HG03159 (cell line): ENCODE data around the gene KCNQ1.

ENCODE experiments used
- ATAC-seq: cut with Tn5 transposase; IDR thresholded peaks from one replicate; pipeline ENCODE4 v1.9.1; 2021; ENCODE audit warnings: mild to moderate bottlenecking, moderate library complexity; ENCODE audit not compliant: unreplicated experiment

KCNQ1 gene

DNA sequence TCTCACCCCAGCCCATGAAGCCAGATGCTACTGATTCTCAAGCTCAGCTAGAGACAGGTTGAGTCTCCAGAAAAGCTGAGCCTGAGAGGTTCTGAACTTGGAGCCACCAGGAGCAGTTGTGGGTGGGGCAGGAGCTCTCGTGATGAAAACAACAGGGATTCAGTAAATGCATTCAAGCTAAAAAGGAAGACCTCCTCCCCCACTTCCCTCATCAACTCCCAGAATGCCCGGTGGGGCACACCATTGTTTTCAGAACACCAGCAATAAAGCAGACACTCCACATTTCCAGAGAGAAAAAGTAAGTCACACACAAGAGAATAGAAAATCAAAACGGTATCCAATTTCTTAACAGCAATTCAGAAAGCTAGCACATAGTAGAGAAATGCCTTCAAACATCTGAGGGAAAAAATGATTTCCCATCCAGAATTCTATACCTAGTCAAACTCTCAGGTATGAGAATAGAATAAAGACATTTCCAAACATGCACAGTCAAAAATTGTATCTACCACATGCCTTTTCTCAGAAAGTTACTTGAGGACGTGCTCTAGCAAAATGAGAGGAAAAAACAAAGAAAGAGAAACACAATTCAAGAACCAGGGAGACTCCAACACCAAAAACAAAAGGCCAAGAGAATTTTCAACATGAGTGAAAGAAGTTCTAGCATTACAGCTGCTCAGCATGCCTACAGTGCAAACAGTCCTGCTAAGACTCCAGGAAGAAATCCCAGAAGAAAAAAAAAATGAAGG, 383.9 kb downstream of the KCNQ1 start:
- ATAC-seq, result no peak

DNA sequence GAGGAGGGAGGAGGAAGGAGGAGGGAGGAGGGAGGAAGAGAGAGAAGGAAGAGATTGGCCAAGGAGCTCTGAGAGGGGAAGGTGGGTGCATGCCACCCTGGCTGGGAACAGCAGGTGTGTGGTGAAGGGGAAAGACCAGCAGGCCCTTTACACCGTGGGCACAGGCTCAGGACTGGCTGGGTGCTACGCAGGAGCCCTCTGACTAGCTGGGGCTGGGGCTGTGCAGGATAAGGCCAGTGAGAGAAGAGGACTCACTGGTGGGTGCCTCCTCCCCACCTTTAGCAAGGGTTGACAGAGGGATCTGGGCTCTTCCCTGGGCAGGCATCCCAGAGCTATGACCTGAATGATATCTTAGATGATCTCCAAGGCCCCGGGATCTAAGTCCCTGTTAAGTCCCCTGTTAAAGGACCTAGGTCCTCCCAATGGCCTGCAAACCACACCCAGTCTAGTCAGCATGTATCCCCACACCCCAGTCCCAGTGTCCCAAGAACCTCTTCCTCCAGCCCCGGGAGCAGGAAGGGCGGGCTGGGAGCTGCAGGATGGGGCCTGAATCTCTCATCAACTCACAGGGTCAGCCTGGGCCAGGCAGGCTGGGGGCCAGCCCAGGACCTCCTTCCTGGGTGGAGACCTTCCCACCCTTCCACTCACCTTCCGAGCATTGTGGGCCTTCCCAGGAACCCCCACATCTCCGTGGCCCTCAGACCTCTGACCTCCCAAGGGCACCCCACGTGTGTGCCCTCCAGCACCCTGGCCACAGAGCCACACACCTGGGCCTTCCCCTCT, 385.4 kb downstream of the KCNQ1 start:
- no peak for ATAC-seq

DNA sequence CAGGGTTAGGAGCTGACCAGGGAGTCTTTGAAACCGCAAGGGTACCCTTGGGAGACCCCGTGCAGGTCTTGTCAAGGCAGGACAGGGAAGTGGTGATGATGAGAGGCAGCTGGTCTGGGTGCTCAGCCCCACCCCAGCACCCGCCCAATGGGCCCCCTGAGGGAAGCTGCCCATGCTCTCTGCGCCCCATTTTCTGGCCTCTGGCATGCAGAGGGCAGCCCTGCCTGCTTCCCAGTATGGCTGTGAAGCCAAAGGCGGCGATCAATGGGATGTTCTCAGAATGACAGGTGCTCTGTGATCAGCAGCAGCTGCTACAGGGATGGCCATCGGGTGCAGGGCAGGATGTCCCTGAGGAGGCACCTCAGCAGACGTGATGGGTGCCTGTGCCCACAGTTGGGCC, 386.1 kb downstream of the KCNQ1 start:
- no peak for ATAC-seq

DNA sequence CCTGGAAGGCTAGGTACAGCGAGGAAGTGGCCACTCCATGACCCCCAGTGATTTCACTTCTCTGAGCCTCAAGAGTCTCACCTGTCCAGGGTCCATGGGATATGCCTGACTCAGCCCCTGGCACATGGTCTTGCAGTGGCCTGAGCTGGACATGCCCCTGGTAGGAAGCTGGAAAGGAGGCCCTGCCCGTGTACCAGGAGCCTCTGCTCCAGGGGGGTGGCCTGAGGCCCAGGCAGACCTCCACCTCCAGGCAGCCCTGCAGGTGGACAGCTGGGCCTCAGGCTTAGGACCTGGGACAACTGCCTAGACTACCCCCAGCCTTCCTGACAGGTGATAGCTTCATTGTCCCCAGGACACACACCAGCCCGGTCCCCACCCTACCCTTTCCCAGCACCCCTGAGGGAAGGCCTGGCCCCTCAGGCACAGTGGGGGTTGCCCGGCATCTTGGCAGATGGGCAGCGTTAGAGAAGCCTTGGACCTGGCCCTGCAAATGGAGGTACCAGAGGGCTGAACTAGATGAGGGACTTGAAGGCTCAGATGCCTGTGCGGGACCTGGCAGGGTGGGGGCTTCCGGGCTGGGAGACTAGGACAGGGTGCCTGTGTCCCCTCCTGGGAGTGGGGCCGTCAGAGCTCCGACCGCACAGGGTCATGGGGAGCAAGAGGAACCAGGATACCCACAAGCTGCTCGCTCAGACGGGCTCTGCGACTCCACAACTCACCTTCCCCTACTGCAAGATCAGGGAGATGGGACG, 387.1 kb downstream of the KCNQ1 start:
- no peak for ATAC-seq

DNA sequence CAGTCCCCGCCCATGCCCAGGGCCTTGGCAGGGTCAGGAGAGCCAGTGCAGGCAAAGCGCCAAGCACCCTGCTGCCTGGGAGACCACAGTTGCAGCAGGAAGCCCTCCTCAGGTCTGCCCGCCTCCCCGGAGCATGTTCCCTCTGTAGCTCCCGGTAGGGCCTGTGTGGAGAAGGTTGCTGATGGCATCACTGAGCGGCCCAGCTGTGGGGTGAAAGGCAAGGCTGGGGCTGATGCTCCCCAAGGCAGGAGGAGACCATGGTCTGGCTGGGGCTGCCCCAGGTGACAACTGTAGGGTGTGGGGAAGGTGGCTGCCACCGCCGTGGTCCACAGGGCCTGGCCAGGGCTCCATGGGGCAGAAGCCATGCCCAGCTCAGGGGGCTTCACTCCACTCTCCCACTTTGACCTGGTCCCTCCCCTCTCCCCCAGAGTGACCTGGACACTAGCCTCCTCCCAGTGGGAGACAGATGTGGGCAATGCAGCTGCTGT, 387.8 kb downstream of the KCNQ1 start:
- ATAC-seq, result no peak

DNA sequence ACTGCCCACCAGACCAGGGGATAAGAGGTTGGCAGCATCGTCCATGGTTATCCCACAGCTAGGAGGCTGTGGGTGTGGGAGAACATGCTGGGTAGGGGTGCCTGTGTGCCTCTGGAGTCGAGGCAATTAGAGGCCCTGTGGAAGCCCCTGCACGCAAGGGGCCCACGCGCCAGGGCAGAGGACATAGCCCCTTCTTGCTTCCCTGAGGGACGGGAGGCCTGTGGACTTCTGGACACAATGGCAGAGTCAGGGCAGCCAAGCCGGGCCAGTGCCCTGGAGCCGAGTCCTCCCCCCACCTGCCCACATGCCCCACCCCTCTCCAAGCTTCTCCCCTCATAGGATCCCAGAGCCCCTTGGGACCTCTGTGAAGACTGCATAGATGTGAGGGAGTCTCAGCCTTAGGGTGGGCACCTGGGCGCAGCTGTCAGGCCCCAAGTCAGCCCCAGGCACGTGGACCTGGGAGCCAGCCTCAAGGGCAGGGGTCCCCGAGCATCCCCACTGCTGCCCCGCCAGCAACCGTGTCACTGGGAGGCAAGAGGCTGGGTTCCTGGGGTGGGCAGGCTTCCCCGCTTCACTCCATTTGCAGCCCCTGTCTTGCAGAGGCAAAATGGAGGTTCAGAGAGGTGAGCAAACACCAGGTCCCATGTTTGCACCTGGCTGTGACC, 388.4 kb downstream of the KCNQ1 start:
- ATAC-seq, result no peak

DNA sequence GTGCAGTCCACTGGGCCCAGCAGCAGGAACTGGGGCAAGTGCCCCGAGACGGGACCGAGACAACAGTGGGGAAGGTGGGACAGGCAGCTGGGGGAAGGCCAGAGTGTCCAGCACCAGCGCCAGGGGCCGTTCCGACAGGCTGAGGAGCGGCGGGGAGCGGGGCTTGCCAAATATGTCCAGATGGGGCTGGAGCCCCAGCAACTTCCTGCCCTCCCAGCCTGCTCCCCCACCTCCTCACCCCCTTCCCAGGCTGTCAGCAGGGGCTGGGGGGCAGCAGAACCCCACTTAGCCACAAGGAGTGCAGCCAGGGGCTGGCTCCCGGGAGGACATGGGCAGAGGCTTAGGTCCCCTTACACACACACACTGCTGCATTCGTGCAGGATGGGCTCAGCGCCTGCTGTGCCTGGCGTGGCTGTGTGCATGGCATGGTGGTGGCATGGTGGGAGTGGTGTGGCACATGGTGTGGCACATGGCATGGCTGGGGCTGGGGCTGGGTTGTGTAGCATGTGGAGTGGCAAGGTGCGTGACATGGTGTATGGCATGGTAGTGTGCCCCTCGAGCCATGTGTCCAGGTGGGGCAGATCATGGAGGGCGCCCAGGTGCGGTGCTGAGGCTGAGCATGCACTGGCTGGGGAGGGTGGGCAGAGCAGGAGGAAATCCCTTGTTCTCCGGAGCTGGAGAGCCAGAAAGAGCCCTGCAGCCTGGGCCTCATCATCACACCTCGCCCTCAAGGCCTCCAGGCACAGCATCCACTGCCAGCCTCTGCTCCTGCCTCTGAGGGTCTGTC, 389.1 kb downstream of the KCNQ1 start:
- ATAC-seq, result no peak

DNA sequence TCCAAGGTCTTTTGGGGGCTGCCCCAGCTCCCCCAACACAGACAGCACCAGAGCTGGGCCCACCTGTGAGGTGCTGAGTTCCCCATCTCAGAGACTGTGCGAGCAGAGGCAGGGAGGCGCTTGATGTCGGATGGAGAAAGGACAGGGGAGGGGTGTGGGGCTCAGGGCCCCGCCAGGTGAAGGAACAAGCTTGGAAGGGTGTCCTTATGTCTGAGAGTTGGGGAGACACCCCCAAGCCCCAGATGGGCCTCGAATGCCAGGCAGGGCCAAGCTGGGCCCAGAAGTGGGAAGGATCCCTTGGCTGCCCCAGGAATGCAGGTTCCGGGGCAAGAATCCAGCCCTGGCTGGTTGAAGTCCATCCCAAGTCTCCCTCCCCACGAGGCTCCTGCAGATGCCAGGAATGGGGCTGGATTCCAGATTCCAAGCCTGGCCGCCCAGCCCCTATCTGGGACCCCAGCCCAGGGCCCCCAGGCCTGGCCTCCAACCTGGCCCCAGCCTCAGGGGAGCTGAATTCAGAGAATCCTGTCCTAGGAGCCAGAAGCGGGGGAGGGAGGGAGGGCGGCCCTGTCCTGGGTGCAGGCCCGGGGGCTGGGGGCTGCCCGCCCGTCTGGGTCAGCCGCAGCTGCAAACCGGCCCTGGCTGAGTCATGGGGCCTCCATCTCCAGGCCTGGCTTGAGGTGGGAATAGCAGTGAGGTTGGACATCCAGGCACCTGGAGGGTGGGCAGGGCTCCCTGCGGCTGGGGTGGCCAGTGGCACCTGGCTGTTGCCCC, 389.9 kb downstream of the KCNQ1 start:
- no peak for ATAC-seq

DNA sequence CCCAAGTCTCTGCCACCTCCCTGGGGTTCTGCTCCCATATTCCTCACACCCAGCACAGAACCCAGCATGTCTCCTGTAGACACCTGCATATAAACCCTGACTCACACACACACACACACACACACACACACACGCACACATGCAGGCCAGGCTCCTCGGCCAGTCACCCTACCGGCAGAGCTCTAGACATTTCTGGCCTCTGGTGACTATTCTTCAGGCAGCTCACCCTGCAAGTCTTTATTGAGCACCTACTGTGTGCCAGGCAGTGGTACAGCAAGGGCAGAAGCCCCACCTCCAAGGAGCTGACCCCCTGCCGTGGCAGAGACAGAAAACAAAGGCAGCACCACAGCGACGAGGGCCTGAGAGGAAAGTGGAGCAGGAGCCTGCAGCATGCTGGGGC, 390.5 kb downstream of the KCNQ1 start:
- no peak for ATAC-seq

DNA sequence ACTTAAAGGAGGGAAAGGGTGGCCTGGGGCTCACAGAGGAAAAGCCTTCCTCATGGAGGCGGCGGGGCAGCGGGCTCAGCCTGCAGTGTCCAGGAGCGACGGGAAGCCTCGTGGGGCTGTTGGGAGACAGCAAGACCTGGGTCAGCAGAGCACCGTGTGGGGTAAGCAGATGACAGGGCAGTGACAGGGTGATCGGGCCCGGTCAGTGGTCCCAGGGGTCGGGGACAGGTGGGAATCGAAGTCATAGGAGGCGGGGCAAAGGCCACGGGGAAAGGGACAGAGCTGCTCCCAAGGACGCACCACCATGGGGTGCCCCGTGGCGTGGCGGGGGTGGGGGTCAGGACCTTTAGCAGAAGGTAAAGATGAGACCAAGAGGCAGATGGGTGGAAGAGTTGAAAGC, 390.9 kb downstream of the KCNQ1 start:
- no peak for ATAC-seq

DNA sequence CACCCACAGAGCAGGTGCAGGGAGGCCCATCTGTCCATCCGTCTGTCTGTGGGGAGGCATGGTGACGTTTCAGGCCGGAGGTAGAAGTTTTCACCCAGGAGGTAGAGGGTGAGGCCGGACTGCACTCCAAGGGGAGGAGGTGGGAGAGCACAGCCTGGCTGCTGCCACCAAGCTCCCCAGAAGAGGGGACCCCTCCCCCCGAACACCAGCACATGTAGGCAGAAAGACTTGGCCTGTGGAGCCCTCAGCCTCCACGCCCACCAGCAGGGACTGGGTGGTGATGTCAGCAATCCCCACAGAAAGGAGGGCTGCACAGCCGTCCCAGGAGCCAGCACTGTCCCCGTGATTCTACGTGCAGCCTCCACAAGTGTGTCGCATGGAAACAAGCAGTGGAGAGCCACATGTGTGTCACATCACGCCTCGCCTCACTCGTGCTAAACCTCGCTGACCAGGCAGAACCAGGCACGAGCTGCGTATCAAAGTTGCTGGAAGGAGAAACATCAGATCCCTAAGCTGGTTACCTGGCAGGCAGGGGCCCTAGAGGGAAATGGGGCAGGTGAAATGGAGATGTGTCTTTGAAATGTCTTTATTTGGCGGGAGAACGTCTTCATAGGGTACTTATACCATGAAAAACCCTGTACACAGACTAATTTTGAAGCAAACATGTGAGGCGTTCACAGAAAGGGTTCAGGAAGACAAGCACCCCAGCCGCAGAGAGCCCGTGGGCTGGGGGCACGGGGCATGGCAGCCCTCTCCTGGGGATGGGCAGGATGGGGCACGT, 391.7 kb downstream of the KCNQ1 start:
- ATAC-seq, result no peak

DNA sequence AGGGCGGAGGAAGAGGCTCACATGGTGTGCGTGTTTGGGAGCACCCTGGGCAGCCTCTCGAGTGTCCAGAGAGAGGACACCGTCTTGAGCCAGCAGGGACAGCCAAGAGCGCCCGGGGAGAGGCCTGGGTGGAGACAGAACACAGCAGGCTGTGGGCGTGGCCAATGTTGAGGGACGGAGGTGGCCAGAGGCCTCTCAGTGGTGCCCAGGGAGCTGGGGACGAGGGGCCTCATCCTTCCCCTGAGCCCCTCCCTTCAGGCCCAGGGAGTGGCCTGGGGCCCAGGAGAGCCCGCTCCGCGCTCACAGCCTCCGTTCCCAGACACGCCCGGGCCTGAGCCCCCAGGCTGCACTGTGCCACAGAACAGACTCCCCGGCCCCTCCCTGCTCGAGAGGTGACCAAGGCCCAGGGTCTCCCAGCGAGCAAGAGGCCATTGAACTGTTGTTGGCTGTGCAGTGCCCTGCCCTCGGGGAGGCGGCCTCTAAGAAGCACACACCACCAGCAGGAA, 392.3 kb downstream of the KCNQ1 start:
- no peak for ATAC-seq

DNA sequence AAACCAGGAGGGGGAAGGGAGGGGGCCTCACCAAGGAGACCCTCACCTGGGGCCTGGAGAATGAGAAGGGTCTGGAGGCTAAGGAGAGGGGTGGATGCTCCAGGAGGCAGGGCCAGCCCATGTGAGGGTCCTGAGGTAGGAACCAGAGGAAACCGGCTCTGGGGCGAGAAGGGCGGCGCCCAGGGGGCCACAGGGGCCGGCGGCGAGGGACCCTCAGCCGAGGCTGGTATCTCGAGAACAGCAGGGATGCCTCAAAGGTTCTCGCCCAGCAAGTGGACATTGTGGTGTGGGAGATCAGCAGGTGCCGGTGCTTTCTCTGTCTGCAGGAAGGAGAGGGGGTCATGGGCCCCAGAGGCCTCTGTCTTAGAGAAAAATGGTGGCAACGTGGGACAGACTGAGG, 392.8 kb downstream of the KCNQ1 start:
- ATAC-seq, result no peak

DNA sequence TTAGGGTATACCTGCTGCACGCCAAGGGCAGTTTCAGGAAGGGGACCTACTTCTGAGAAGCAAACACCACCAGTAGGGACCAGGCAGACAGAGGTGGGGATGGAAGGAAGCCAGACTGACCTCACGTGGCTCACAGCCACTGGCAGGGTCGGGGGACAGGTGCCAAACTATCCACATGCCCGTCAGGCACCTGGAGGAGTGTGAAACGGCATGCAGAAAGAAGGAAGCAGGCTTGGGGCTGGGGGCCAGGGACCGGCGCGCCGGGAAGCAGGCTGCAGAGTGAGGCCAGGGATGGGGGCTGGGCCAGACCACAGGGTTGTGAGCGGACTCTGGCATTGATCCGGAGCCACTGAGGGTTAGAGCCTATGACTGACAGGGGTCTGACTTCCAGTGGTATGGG, 393.3 kb downstream of the KCNQ1 start:
- no peak for ATAC-seq

DNA sequence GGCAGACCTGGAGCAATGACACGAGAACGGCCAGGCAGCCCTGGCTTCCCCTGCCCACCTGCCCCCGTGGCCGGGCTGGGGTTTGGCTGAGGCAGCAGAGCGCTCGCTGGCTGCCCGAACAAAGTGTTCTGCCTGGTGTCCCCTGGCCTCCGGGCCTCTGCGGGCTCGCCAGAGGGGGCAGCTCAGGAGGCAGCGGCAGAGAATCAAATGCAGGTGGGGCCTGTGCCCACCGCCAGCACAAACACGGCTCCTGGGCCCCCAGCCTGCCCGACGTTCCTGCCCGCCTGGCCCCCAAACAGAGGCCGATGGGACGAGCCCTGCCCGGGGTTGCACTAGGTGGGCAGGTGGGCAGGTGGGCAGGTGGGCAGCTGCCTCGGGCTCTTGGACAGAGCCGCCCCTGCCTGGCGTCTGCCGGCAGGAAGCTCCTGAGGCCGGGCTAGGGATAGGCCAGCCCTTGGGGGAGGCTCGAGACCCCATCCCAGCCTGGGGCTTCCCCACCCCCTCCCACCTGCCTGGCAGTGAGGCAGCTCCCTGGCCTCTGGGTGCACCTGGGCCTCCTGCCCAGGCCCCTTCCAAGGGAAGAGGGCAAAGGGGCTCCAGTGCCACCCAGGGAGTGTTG, 394.0 kb downstream of the KCNQ1 start:
- ATAC-seq, result no peak

DNA sequence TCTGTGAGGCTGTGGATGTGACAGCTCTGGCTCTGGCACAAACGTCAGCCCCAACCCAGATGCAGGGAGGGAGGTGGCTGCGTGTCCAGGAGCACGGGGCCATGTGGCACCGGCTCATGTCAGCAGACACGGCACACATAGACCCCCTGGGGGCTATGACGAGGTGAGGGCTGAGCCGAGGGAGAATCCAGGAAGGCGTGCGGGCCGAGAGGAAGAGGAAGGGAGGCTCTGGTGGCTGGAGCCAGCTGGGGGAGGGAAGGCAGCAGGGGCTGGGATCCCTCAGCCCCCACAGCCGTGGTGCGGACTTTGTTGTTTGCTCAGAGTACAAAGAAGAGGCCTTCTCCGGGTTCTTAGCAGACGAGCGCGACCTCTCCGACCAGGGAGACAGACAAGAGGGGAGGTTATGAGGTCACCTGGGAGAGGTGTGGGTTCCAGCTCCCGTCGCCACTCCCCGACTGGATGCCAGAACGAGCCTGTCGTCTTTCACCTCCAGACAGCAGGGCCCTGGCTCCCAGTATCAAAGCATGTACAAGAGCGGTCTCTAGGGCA, 394.7 kb downstream of the KCNQ1 start:
- no peak for ATAC-seq

DNA sequence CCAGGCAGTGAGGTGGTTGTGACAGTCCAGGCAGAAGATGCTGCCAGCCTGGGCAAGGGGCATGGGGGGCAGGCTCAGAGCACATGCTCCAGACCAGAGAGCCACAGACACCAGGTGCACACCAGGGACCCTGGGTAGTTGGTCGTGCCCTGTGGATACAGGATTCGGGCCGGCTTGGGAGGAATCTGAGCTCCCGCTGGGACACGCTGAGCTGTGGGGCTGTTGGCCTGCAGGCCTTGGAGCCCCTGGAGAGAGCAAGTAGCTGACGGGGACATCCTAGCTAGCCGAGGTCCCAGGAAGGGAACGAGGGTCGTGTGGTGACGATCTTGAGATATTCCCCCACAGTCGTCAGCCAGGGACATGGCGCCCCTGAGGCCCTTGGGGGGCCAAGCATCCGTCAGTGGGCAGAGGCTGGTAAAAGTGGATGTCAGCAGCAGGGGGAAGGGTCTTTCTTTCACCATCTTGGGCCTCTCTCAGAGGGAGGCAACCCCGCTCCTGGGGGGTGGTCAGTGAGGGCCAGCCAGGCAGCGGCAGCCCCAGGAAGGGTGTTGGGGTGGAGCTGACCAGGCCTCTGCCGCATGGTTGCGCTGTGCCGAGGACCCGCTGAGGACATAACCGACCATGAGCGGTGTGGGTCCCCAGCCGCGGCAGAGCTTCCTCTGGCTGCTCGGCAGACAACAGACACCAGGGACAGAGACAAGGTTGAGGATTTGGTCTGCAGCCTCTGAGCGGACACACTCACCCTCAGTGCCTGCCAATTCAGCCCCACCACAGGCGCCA, 396.8 kb downstream of the KCNQ1 start:
- no peak for ATAC-seq
